RWPE2 (cell line): ENCODE measurements around the gene GPHN.

Source experiments
- ATAC-seq: fragments of 200-7000 bp; cut with Tn5 transposase; 3 replicates; pipeline ENCODE4 v1.9.1; 2021; ENCODE audit warnings: low read depth
- DNase-seq: peaks from one replicate; pipeline ENCODE4 v3.0.0-alpha.2; 2020; ENCODE audit warnings: low spot score
- H3K27ac ChIP-seq: fragments of 450-650 bp; 2 replicates; pipeline ENCODE4 v1.5.1; 2017; ENCODE audit warnings: mild to moderate bottlenecking; ENCODE audit not compliant: poor library complexity, severe bottlenecking
- H3K27me3 ChIP-seq: fragments of 250-450 bp; sonication (Bioruptor Pico); 2 replicates; pipeline ENCODE4 v1.5.1; 2021; ENCODE audit warnings: mild to moderate bottlenecking, moderate library complexity; ENCODE audit not compliant: insufficient read depth, poor library complexity, severe bottlenecking
- H3K36me3 ChIP-seq: fragments of 250-450 bp; sonication (Bioruptor Pico); 2 replicates; pipeline ENCODE4 v1.5.1; 2020; ENCODE audit warnings: low read depth, mild to moderate bottlenecking, moderate library complexity
- H3K4me1 ChIP-seq: fragments of 250-450 bp; sonication (Bioruptor Pico); 2 replicates; pipeline ENCODE4 v1.5.1; 2021; ENCODE audit warnings: mild to moderate bottlenecking, moderate library complexity; ENCODE audit not compliant: insufficient read depth, poor library complexity, severe bottlenecking
- H3K4me3 ChIP-seq: fragments of 250-450 bp; sonication (Bioruptor Pico); 2 replicates; pipeline ENCODE4 v1.5.1; 2021; ENCODE audit warnings: mild to moderate bottlenecking, moderate library complexity; ENCODE audit not compliant: severe bottlenecking
- H3K9me3 ChIP-seq: fragments of 250-450 bp; sonication (Bioruptor Pico); 2 replicates; pipeline ENCODE4 v1.5.1; 2021; ENCODE audit warnings: mild to moderate bottlenecking, moderate library complexity; ENCODE audit not compliant: severe bottlenecking
- TF ChIP-seq, protein P1 (sequence below): fragments of 450-650 bp; IDR thresholded peaks from one replicate; pipeline ENCODE4 v1.5.1; 2017; ENCODE audit warnings: mild to moderate bottlenecking, moderate library complexity; ENCODE audit not compliant: poor library complexity, severe bottlenecking

Gene GPHN

DNA sequence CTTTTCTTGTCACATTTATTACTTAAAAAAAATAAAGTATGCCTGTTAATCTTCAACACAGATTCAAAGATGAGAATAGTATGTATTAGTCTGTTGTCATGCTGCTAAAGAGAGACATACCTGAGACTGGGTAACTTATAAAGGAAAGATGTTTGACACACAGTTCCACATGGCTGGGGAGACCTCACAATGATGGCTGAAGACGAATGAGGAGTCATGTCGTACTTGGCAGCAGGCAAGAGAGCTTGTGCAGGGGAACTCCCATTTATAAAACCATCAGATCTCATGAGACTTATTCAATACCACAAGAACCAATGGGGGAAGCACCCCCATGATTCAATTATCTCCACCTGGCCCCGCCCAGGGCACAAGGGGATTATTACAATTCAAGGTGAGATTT is 345.4 kb downstream of the GPHN start:
- Histone ChIP-seq H3K36me3 (no peaks in the 10 kb centered on the region), H3K27me3 (no peaks in the 10 kb centered on the region), H3K27ac (no peak overlapping the region), H3K4me3 (no peak overlapping the region), H3K4me1 (no peaks in the 10 kb centered on the region), H3K9me3 (no peaks in the 10 kb centered on the region)
- TF ChIP-seq, protein P1, sequence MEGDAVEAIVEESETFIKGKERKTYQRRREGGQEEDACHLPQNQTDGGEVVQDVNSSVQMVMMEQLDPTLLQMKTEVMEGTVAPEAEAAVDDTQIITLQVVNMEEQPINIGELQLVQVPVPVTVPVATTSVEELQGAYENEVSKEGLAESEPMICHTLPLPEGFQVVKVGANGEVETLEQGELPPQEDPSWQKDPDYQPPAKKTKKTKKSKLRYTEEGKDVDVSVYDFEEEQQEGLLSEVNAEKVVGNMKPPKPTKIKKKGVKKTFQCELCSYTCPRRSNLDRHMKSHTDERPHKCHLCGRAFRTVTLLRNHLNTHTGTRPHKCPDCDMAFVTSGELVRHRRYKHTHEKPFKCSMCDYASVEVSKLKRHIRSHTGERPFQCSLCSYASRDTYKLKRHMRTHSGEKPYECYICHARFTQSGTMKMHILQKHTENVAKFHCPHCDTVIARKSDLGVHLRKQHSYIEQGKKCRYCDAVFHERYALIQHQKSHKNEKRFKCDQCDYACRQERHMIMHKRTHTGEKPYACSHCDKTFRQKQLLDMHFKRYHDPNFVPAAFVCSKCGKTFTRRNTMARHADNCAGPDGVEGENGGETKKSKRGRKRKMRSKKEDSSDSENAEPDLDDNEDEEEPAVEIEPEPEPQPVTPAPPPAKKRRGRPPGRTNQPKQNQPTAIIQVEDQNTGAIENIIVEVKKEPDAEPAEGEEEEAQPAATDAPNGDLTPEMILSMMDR: no peak
- ATAC-seq: no peak
- no peak for DNase-seq

- no peaks in the 10 kb centered on the region for H3K27me3 ChIP-seq
- no peaks in the 10 kb centered on the region for H3K36me3 ChIP-seq
- no peak overlapping the region for H3K27ac ChIP-seq
- H3K4me1 ChIP-seq: no peaks in the 10 kb centered on the region
- no peak for DNase-seq
- peaks cover 5% of the 10 kb centered on the region for H3K9me3 ChIP-seq
- no peak overlapping the region for H3K4me3 ChIP-seq
- TF ChIP-seq, protein P1: no peak
- ATAC-seq: no peak
These were observed 349.9 kb downstream of the GPHN start for GRCh38 chr14:66857867-66858266.

- DNase-seq (no peak), ATAC-seq (peak; percentile 45; the same call in 2 of the 3 replicates)
- H3K4me3 ChIP-seq: no peak overlapping the region
- H3K27me3 ChIP-seq: no peaks in the 10 kb centered on the region
- peaks cover 5% of the 10 kb centered on the region for H3K9me3 ChIP-seq
- H3K36me3 ChIP-seq: no peaks in the 10 kb centered on the region
- TF ChIP-seq, protein P1: no peak
- H3K4me1 ChIP-seq: no peaks in the 10 kb centered on the region
- H3K27ac ChIP-seq: no peak overlapping the region
These were observed 351.2 kb downstream of the GPHN start for GRCh38 chr14:66859063-66859671.

DNA sequence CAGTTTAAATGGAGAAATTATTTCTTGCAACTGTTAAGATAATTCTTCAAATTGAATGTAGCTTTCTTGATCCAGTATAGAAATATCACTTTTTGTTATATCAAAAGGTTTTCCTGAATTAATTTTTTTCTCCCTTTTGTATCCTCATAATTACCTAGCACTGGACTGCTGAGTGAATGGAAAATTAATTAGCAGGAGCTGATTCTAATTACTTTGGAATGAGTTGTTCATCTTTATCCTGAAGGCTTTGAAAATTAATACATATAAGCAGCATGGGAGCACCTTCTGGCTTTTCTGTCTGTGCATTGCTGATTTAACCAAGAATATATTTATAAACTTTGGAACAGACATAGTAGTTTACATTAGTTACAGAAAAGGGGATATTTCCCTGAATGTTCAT is 373.6 kb downstream of the GPHN start:
- peaks cover 2% of the 10 kb centered on the region for H3K9me3 ChIP-seq
- H3K27ac ChIP-seq: no peak overlapping the region
- no peak overlapping the region for H3K4me3 ChIP-seq
- no peak for DNase-seq
- no peaks in the 10 kb centered on the region for H3K36me3 ChIP-seq
- no peaks in the 10 kb centered on the region for H3K4me1 ChIP-seq
- no peaks in the 10 kb centered on the region for H3K27me3 ChIP-seq
- no peak for ATAC-seq
- TF ChIP-seq, protein P1: no peak

DNA sequence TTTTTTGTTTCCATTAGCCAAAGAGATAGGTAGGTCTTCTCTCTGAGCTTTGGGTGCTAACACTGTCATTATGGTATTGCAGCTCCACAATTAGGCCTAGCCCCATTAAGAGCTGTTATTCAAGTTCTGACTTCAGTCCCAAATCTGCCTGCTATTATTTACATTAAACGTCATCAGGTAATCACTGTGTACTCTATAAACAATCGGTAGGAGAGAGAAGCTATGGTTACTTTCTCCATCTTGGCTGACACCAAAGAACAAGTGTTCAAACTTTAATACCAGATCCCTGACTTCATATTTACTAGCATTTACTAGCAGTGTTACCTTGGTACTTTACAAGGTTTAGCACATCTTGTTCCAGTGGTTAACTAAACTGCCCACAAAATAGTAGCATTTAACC is 376.2 kb downstream of the GPHN start:
- no peaks in the 10 kb centered on the region for H3K4me1 ChIP-seq
- H3K4me3 ChIP-seq: no peak overlapping the region
- TF ChIP-seq, protein P1: no peak
- no peak overlapping the region for H3K27ac ChIP-seq
- DNase-seq: no peak
- peaks cover 8% of the 10 kb centered on the region for H3K9me3 ChIP-seq
- no peaks in the 10 kb centered on the region for H3K27me3 ChIP-seq
- ATAC-seq: no peak
- peaks cover 10% of the 10 kb centered on the region; the same call in 1 of the 2 replicates for H3K36me3 ChIP-seq
